Thyroid gland (tissue), 4 donors: ENCODE measurements around the gene PKNOX2.

Source experiments
- POLR2A ChIP-seq, 2 donors: fragments of 450-650 bp; IDR thresholded peaks; one replicate each; pipeline ENCODE4 v1.6.1; 2017; ENCODE audit warnings: antibody characterized with exemption in 2 of 2, mild to moderate bottlenecking in 2 of 2, moderate library complexity in 1 of 2
- TF ChIP-seq, protein P1 (sequence below), 6 experiments: fragments of 200-600 bp in 3 of 6; fragments of 450-650 bp in 3 of 6; sonication (generic) in 3 of 6; IDR thresholded peaks; one replicate each; pipeline ENCODE4 v1.5.1; 2016 to 2019; ENCODE audit warnings: antibody characterized with exemption in 6 of 6, mild to moderate bottlenecking in 2 of 6, inconsistent platforms in 1 of 6, moderate library complexity in 1 of 6

DNA sequence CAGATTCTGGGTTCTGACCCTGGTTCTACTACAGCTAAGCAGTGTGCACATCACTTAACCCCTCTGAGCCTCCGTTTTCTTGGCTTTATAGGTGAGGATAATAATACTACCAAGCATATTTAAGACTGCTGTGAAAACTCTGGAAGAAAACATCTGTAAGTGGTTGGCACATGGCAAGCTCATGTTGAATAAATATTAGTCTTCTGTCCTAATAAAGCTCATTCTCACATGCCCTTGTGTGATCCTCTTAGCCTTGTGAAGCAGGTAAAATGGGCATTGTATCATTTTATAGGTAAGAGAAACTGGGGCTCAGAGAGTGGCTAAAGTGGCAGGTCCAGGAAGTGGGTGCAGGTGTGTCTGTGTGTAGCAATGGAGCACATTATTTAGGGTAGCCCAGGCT, 8.5 kb downstream of the PKNOX2 start:
- TF ChIP-seq, protein P1, sequence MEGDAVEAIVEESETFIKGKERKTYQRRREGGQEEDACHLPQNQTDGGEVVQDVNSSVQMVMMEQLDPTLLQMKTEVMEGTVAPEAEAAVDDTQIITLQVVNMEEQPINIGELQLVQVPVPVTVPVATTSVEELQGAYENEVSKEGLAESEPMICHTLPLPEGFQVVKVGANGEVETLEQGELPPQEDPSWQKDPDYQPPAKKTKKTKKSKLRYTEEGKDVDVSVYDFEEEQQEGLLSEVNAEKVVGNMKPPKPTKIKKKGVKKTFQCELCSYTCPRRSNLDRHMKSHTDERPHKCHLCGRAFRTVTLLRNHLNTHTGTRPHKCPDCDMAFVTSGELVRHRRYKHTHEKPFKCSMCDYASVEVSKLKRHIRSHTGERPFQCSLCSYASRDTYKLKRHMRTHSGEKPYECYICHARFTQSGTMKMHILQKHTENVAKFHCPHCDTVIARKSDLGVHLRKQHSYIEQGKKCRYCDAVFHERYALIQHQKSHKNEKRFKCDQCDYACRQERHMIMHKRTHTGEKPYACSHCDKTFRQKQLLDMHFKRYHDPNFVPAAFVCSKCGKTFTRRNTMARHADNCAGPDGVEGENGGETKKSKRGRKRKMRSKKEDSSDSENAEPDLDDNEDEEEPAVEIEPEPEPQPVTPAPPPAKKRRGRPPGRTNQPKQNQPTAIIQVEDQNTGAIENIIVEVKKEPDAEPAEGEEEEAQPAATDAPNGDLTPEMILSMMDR (IDR thresholded peaks at IDR 0.05): no peak
- no peak for TF ChIP-seq POLR2A (IDR thresholded peaks at IDR 0.05)
